HG03103 (cell line): ENCODE results near the gene GPR31.
"Not testable (repeated sequence)": the region's sequence is repeated elsewhere in the genome, so short reads cannot be mapped to it uniquely, and the experiment has no call there.

Experiments used
- ATAC-seq: cut with Tn5 transposase; IDR thresholded peaks from one replicate; pipeline ENCODE4 v1.9.1; 2021; ENCODE audit warnings: low read depth; ENCODE audit not compliant: unreplicated experiment

The GPR31 gene

DNA sequence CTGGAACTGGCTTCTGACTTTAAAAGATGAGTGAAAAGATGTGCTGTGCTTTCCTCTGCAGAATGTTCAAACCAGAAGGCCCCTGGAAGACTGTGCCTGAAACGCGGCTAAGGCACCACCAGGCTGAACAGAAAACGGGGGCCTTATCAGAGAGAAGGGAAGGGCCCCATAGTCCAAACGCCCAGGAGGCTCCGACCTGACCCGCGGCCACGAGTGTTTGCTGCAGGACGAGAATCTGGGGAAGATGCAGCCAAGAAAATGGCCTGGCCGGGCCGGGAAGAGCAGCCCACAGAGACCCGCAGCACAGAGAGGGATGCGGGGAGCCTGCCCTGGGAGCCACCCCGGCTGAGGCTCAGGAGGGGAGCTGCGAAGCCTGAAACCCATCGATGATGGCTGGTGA lies 10.5 kb upstream of the GPR31 start:
- not testable (repeated sequence) for ATAC-seq

DNA sequence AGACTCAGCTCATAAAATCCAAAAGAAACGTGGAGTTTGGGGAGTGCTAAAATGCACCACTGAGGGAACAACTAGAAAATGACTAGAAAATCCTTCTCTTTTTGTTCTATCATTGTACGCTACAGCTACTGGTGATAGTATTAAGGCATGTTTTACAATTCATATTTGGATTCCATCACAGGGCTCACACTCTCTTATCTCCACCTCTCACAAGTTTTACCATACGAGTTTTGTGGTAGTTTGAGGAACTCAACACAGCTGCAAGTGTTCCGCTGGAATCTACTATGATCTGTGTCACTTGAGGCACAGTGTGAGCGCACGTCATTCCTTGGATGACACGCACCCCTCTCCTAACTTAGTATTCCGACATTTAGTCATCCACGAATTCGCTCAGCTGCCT lies 9.9 kb upstream of the GPR31 start:
- not testable (repeated sequence) for ATAC-seq

- ATAC-seq = no peak
Measured at GRCh38 chr6:167165858-167166471, 8.2 kb upstream of the GPR31 start.

DNA sequence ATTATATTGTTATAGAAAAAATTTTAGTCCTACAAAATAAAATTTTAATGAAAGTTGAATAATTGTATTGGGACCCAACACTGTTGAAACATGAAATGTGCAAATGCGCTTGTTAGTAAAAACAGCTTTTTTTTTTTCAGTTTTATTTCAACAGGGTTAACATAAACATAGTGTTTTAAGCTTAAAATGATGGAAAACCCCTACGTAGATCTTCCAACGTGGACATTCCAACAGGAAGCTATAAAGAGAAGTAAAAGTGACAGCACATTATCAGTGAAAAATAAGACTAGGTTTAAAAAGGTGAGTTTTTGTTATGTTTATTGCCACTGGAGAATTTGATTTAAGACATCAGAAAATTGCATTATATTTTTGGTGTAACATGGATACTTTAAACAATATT lies 6.5 kb upstream of the GPR31 start:
- ATAC-seq = no peak

- ATAC-seq = no peak
Measured at GRCh38 chr6:167163476-167164011, 5.8 kb upstream of the GPR31 start.

DNA sequence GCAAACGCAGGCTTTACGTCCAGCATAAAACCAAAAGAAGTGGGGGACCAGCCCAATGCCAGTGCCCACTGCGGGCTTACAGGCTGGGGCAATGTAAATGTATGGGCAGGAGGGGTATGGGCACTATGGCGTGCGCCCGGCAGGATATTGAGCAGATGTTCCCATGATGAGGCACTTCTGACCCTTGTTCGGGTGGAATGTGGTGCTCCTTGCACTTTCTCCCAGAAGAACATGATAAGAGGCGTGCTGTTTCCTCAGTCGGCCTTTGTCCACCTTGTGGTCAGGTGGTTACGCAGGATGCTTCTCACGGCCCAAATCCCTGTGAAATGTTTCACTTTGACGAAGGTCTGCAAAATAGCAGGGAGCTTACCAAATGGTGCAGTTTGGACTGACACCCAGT lies 4.8 kb upstream of the GPR31 start:
- ATAC-seq = no peak

- no peak for ATAC-seq
Measured at GRCh38 chr6:167161851-167162467, 4.2 kb upstream of the GPR31 start.

- no peak for ATAC-seq
Measured at GRCh38 chr6:167157414-167157813, 366 bp downstream of the GPR31 start.

DNA sequence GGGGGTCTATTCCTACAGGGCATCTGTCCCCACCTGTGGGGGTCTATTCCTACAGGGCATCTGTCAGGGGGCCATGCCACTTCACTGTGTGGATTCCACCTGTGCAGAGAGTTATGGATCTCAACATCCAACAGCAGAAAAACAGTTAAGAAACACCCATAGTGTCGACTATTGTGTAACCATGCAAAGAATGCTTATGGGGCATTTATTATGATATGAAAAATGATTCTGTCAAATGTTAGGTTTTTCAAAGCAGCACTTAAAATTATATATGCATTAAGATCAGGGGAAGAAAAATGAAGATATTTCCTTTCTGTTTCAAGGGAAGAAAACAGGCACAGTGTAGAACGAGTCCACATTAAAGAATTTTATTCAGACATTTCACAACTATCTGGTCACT lies 2.9 kb downstream of the GPR31 start:
- ATAC-seq = no peak

GRCh38 chr6:167154291-167154690 lies 3.5 kb downstream of the GPR31 start:
- no peak for ATAC-seq

DNA sequence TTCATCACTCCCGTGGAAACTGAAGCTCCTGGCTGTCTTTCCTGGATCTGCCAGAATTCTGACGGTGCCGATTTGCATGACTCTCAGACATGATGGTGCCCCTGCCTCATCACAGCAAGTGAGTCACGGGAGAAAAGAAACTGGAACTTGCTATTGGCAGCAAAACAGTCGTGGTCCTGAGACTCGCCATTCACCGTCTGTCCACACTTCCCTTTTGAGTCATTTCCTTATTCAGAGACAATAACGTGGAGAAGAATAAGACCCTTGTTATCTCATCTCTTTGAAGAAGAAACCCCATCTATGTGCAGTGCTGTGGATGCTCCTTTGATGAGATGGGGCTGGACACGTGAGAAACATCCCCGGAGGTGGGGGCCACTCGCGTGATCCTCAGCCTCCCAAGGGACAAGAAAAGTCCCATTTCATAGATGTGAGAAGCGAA lies 4.2 kb downstream of the GPR31 start:
- peak; percentile 40 for ATAC-seq

DNA sequence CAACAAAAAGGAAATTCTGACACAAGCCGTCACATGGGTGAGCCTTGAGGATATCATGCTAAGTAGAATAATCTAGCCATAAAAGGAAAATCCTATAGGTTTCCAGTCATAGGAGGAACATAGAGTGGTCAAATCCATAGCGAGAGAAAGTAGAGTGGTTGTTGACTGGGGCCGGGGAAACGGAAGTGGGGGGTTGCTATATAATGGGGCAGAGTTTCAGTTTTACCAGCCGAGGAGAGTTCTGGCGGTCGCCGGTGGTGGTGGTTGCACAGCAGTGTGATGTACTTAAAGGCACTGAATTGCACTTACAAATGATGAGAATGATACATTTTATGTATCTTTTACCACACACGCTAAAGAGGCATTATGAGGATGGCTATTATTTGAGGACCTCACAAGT lies 4.9 kb downstream of the GPR31 start:
- no peak for ATAC-seq

GRCh38 chr6:167151648-167152047 lies 6.1 kb downstream of the GPR31 start:
- ATAC-seq = no peak

- ATAC-seq = peak; percentile 59
Measured at GRCh38 chr6:167150941-167151549, 6.7 kb downstream of the GPR31 start.

DNA sequence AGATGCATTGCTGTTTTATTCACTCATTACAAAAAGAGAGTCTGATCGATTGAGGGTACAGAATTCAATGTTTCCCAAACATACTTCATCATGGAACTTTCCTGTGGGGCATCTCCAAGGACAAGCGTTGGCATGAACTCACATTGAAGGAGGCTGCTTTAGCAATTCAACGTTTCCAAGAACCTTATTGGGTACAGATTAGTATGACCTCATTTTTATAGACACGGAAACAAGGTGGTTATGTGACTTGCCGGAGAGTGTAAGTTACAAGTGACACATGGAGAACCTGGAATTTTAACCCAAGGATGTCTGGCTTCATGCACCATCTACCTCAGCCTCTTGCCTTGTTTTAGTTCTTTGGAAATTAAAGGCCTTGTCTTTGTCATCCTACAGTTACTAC lies 8.8 kb downstream of the GPR31 start:
- ATAC-seq = no peak

GRCh38 chr6:167148021-167148420 lies 9.8 kb downstream of the GPR31 start:
- ATAC-seq = no peak

DNA sequence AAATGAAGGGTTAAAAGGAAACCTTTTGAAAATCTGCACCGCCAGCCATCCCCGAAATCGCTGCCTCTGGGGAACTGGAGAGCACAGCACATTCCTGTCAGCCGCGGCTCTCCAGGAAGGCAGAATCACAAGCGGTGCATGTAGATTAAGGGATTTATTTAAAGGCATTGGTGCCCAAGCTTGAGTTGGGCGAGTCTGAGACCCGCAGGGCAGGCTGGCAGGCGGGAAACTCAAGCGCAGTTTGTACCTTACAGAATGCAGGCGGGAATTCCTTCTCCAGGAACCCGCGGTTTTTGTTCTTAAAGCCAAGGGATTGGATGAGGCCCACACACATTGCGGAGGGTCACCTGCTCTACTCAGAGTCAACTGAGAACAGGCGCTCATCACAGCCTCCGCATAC lies 10.8 kb downstream of the GPR31 start:
- no peak for ATAC-seq

GRCh38 chr6:167146135-167146534 lies 11.6 kb downstream of the GPR31 start:
- no peak for ATAC-seq

DNA sequence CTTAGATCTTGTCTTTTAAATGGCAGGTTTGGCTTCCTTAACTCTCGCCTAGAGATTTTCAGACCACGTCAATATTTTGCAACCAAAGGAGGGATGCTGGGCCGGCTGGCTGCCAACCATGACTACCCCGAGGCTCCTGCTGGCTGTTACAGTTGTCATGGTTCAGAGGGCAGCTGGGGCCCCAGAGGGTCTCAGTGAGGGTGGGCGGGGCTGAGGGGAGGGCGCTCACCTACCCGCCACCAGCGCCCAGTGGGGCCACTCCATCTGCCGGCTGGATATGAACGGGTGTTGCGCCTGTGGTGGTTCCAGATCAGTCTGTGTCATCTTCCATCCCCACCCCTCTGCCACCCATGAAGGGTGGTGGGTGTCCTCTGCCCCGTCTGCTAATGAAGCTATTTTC lies 12.3 kb downstream of the GPR31 start:
- no peak for ATAC-seq

- no peak for ATAC-seq
Measured at GRCh38 chr6:167143041-167143440, 14.7 kb downstream of the GPR31 start.

DNA sequence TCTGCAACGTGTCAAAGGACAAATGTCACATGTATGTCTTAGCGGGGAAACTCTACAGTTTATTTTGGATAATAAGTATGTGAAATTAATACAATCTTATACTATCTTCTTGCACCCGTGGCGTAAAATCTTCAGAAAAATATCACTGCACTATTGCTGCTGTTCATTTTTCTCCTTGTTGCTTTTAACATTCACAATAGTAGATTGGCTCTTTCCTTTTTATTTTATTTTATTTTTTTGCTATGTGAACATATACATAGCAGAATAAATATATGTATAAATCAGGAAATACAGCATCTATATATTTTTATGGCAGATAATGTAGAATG lies 15.4 kb downstream of the GPR31 start:
- no peak for ATAC-seq
